NCI-H446 (cell line): ENCODE results near the gene OR6K2.

Experiments used
- DNase-seq, 2 experiments: peaks; one replicate each; lab custom pipeline; 2025; lab: John Stamatoyannopoulos, UW

The OR6K2 gene

DNA sequence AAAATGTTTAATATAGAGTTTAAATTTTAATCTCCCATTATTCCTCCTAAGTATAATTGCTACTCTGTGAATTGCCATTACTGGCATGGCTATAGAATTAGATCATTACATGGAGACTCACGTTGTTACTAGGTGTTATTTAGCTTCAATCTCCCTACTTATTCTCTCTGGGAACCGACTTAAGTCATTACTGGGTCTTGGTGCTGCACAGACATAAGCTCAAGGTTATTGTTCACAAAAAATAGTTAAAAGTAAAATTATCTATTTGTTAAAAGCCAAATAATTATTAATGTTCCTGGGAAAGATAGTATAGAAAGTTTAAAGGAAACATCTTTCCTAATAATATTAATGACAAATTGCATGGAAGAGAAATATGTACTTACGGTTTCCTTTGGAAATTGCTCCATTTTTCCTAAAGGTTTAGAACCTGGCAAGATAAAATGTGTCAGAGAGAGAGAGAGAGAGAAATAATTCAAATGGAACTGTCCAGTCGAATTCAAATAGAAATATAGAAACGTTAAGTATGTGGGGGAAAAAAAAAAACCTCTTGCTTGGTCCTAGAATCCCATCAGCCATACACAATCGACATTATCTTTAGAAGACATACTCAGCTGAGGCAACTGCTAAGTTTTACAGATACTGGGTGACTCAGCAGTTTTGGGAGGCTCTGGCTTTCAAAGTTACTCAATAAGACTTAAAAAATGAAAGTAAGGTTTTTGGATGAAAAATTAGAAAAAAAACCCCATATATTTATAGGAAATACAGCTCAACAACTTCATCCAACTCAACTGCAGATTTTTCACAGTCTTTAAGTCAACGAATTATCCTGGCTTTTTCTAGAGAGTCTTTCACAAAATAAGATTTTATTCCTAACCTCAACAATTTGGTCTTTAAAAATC lies 14.1 kb downstream of the OR6K2 start, which contains the start of gene SPTA1:
SPTA1 (minus strand) TSS at position 605 of the 899 bp plus-strand sequence; CDS start at position 407, 198 bp downstream.
- no peak for DNase-seq

DNA sequence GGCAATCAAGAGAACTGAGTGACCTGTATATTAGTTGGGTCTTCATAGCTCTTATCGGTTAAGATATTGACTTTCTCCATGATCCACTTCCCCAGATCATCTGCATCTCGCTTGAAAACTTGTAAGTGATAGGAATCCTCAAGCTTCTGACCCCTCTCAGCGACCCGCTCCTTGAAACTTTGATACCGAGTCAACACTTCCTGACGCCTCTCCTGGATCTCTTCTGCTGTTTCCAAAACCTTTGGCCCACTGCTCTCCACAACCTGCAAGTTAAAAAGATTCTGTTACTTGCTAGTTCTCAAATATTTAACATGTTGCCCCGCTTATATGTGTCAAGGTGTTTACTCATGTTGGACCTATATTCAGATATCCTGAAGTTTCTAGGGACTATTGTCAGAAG lies 15.4 kb downstream of the OR6K2 start:
- DNase-seq: no peak

DNA sequence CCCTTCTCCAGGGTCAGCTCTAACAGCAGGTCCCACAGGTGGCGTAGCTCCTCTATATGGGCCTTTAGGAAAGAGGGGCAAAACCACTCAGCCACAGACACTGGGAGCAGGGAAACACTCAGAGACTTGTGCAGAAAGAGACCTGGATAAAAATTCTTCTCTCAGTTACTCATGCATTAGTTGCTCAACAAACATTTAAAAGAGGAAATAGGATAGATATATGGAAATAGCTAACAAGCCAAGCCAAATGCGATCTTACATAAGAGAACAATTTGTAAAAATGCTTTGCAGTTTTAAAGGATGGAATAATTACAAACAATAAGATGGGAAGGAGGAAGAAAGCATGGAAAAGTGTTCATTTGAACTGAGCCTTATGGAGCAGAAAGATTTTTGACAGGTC lies 18.8 kb downstream of the OR6K2 start:
- DNase-seq: no peak

DNA sequence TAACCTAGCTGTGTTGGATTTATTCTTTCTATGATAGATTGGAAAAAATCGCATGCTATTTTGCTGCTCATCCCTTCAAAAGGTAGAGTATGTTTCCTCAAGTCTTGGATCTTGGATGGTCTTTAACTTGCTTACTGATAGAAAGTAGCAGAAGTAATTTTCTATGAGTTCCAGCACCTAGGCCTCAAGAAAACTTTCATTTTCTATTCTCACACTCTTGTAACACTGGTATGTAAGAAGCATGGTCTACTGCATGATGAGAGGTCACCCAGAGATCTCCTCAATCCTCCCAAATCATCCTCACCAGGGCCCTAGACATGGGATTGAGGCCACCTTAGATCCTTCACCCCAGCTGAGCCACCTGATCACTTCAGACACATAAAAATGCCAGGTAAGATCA lies 21.2 kb downstream of the OR6K2 start:
- no peak for DNase-seq

DNA sequence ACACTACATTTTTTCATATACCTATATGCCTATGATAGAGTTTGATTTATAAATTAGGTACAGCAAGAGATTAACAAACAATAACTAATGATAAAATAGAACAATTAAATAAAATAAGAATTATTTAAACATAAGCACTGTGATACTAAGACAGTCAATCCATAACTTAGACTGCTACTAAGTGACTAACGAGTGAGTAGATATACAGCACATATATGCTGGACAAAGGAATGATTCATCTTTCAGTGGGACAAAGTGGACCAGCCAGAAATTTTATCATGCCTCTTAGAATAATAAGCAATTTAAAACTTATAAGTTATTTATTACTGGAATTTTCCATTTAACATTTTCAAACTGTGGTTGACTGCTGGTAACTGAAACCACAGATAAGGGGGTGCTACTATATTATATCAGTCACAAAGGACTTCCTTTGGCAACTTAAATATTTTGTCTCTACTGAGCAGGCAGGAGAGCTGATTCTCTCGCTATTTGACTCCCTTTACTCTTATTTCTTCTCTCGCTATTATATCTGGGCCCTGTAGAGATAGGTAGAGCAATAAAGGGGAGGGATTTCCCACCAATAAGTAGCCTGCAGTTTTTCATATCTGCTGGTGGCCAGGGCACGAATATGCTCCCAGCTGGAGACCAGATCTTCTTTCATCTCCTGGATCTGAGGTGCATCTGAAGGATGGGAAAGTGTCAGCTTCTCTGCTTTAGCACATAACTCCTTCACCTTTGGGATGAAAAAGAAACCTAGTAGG lies 24.7 kb downstream of the OR6K2 start:
- DNase-seq: no peak

GRCh38 chr1:158674302-158674701 lies 26.1 kb downstream of the OR6K2 start:
- DNase-seq: no peak

DNA sequence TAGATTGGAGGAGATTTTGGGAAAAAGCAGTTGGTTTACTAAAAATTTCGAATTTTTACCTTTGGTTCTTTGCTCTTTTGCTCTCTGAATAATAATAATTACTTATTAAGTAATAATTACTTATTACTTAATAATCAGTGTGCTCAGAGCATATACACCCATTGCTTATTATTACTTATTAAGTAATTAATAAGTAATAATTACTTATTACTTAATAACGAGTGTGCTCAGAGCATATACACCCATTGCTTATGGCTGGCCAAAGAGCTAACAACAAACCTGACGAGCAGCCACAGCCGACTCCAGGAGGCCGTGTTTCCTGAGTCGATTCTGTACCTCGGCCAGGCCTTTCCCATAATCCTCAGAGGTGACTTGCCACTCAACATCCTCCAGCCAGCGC lies 34.4 kb downstream of the OR6K2 start:
- no peak for DNase-seq

GRCh38 chr1:158654571-158654970 lies 45.9 kb downstream of the OR6K2 start:
- no peak for DNase-seq

- no peak for DNase-seq
Observed at GRCh38 chr1:158654086-158654485, 46.4 kb downstream of the OR6K2 start.

DNA sequence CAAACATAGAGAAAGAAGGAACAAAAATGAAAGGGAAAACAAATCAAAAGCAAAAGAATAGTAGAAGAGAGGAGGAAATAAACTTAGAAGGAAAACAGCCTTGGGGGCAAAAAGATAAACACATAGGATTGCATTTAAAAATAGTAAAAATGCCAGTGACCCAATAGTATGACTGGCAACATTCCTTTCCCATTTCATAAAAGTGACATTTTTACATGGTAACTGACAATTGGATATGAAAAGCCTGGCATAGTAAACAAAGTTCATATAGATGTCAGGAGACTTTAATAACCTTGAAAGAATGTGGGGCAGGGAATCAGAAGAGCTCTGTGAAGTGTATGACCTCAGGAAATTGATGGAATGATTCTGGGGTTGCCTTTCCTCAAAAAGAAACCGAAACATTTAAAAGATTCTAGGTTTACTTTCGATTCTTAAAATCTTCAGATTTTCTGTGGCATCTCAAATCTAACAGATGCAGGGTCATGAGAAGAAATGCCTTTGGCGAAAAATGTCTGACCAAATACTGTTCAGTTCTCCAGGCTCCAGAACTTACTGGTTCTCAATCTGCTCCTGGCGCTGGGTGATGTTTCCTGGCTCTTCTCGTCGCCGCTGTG lies 47.6 kb downstream of the OR6K2 start:
- no peak for DNase-seq
